ENCODE measurements around the gene DBN1. TPM values are rescaled to one million over a fixed set of nuclear protein-coding genes. Genes with fewer than 3 reads are reported as not detected.

The DBN1 gene
- total and polyA plus RNA-seq, 2 donors (not counting 3 experiments of a cell fraction or from before 2014, with no cell fraction given) = 198 to 336 TPM

DNA sequence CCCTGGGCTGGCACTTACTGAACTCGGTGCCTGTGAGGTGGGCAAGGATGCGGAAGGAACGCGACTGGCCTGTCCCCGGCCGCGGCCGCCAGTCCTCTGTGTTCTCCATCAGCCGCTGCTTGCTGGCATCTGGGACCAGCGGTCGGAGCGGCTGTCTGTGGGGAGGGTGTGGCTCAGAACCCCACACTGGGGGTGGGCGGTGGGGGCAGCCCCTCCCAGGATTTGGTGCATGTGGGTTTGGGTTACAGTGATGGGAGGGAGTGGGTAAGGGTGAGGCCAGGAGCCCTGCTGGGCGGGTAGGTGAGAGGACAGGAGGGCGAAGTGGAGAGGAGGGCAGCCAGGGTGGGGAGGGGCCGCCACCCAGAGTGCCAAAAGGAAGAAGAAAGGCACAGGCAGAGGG lies 17.6 kb upstream of the DBN1 start:
- POLR2A ChIA-PET = no interaction called here
- FAIRE-seq = no peak
- Histone ChIP-seq H3K4me1 (ENCODE audit: control insufficient read depth, extremely low read depth, insufficient read depth, low read length) (peaks cover 46% of the 10 kb centered on the region), H3K79me2 (ENCODE audit: control insufficient read depth, insufficient read depth, low read length) (peaks cover 41% of the 10 kb centered on the region), H3K9ac (replicated peaks; ENCODE audit: extremely low read depth, insufficient read depth, low read length) (no peak overlapping the region), H4K20me1 (replicated peaks; ENCODE audit: control insufficient read depth, extremely low read depth, insufficient read depth, low read length) (no peaks in the 10 kb centered on the region), H3K4me2 (ENCODE audit: insufficient read depth, low read length) (no peak overlapping the region), H3K9me1 (replicated peaks; ENCODE audit: control insufficient read depth, extremely low read depth, insufficient read depth, low read length) (no peaks in the 10 kb centered on the region), H3K27me3 (ENCODE audit: control insufficient read depth in 2 of 2, insufficient read depth in 2 of 2, low read length in 2 of 2) (no peaks in the 10 kb centered on the region), H2AFZ (ENCODE audit: low read depth, low read length) (no peak overlapping the region), H3K27ac (ENCODE audit: insufficient read depth, low read depth, low read length) (no peak overlapping the region), H3K36me3 (ENCODE audit: control insufficient read depth in 2 of 2, extremely low read depth in 1 of 2, insufficient read depth in 2 of 2, low read length in 2 of 2) (peaks cover 22 to 43% of the 10 kb centered on the region in 2 experiments), H3K4me3 (replicated peaks in 1 of 3; ENCODE audit: insufficient read depth in 1 of 3, low read depth in 1 of 3, low read length in 3 of 3) (no peak overlapping the region), H3K9me3 (replicated peaks; ENCODE audit: control insufficient read depth, insufficient read depth, low read length) (no peaks in the 10 kb centered on the region)
- DNase-seq (ENCODE audit: low read depth, low spot score) = no peak
- no TSS peak for BruUV-seq (replicated peaks)
- dilution Hi-C loops (cut with MboI; ENCODE audit: extremely low pct_ligation_motif_present, low sequenced_read_pairs) (no loop called here), intact Hi-C loops (cut with micrococcal nuclease) (loop anchor here (1.0 to 10.0 kb wide), 3 partner anchors 10 to 956 kb away; partner anchors contain the start of genes N4BP3 and RNF44)
- TF ChIP-seq, protein P1, sequence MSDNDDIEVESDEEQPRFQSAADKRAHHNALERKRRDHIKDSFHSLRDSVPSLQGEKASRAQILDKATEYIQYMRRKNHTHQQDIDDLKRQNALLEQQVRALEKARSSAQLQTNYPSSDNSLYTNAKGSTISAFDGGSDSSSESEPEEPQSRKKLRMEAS (IDR thresholded peaks at IDR 0.05; ENCODE audit: insufficient read depth, insufficient read length) = no peak
- TF ChIP-seq POLR2A (IDR thresholded peaks at IDR 0.05; ENCODE audit: low read depth, low read length) = no peak
- TF ChIP-seq POLR2AphosphoS5 (IDR thresholded peaks at IDR 0.05; ENCODE audit: insufficient read depth, low read depth, low read length) = no peak
- TF ChIP-seq GATA2 (IDR thresholded peaks at IDR 0.05; ENCODE audit: insufficient read depth, insufficient read length, low read depth, low read length) = no peak
- no peak for TF ChIP-seq FOS (IDR thresholded peaks at IDR 0.05; ENCODE audit: borderline replicate concordance, insufficient read depth, low read length)
- TF ChIP-seq, protein P2, sequence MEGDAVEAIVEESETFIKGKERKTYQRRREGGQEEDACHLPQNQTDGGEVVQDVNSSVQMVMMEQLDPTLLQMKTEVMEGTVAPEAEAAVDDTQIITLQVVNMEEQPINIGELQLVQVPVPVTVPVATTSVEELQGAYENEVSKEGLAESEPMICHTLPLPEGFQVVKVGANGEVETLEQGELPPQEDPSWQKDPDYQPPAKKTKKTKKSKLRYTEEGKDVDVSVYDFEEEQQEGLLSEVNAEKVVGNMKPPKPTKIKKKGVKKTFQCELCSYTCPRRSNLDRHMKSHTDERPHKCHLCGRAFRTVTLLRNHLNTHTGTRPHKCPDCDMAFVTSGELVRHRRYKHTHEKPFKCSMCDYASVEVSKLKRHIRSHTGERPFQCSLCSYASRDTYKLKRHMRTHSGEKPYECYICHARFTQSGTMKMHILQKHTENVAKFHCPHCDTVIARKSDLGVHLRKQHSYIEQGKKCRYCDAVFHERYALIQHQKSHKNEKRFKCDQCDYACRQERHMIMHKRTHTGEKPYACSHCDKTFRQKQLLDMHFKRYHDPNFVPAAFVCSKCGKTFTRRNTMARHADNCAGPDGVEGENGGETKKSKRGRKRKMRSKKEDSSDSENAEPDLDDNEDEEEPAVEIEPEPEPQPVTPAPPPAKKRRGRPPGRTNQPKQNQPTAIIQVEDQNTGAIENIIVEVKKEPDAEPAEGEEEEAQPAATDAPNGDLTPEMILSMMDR (IDR thresholded peaks at IDR 0.05; ENCODE audit: extremely low read depth in 1 of 2, insufficient read depth in 1 of 2, low read depth in 1 of 2, low read length in 2 of 2) = no peak
- no peak for TF ChIP-seq MYC (IDR thresholded peaks at IDR 0.05; ENCODE audit: low read depth, low read length)
- no peak for TF ChIP-seq EZH2 (IDR thresholded peaks at IDR 0.05; ENCODE audit: borderline replicate concordance, low read depth, low read length, severe bottlenecking)
- TF ChIP-seq JUN (IDR thresholded peaks at IDR 0.05; ENCODE audit: borderline replicate concordance, insufficient read depth, insufficient read length, low read depth) = no peak
- CTCF ChIA-PET = interaction anchor here (0.7 to 5.3 kb wide), 6 partner anchors 11 to 35 kb away, joined by 3 to 58 read pairs (median 4); partner anchors contain the start of gene DOK3
